Testis (tissue), 2 donors: ENCODE measurements around the gene RBFOX1.

Source experiments
- CTCF ChIP-seq, 3 experiments: fragments of 450-650 bp in 2 of 3; fragments of 200-600 bp in 1 of 3; sonication (generic) in 1 of 3; IDR thresholded peaks; one replicate each; pipeline ENCODE4 v1.5.1; 2016 to 2019; ENCODE audit warnings: antibody characterized with exemption in 3 of 3, mild to moderate bottlenecking in 2 of 3, moderate library complexity in 1 of 3
- POLR2A ChIP-seq: fragments of 450-650 bp; IDR thresholded peaks from one replicate; pipeline ENCODE4 v1.6.1; 2017; ENCODE audit warnings: antibody characterized with exemption, mild to moderate bottlenecking, moderate library complexity

GRCh38 chr16:7493133-7493532 is 160.5 kb downstream of the RBFOX1 start:
- TF ChIP-seq CTCF (IDR thresholded peaks at IDR 0.05), result no peak
- TF ChIP-seq POLR2A, result no peak
